Adrenal gland (tissue), 12 donors: ENCODE data around the gene MAD1L1. TPM values are rescaled to one million over a fixed set of nuclear protein-coding genes. Genes with fewer than 3 reads are reported as not detected.
"Not testable (repeated sequence)": the region's sequence is repeated elsewhere in the genome, so short reads cannot be mapped to it uniquely, and the experiment has no call there.

ENCODE experiments used
- DNase-seq, 7 donors: peaks; one replicate each; pipeline ENCODE4 v3.0.0-alpha.2; 2019 to 2020
- H3K27ac ChIP-seq, 5 donors: fragments of 200-600 bp; sonication (generic) in 4 of 5; 1 replicate in 3 of 5; 2 replicates in 2 of 5; pipeline versions ENCODE4 v1.5.1 to v1.8.0; 2016 to 2020; ENCODE audit warnings: mild to moderate bottlenecking in 1 of 5
- H3K27me3 ChIP-seq: fragments of 200-600 bp; 2 replicates; pipeline ENCODE4 v1.8.0; 2021
- H3K36me3 ChIP-seq, 2 donors: fragments of 200-600 bp; replicated peaks in 1 of 2; 1 replicate in 1 of 2; 2 replicates in 1 of 2; pipeline versions ENCODE4 v1.5.1 to v1.8.0; 2018 to 2022
- H3K4me1 ChIP-seq, 2 donors: fragments of 200-600 bp; replicated peaks in 1 of 2; 1 replicate in 1 of 2; 2 replicates in 1 of 2; pipeline versions ENCODE4 v1.5.1 to v1.8.0; 2018 to 2021
- H3K4me3 ChIP-seq, 4 donors: fragments of 200-600 bp; sonication (generic) in 3 of 4; one replicate each; pipeline ENCODE4 v1.5.1; 2016 to 2018
- H3K9me3 ChIP-seq, 3 donors: fragments of 200-600 bp; sonication (generic) in 1 of 3; replicated peaks in 1 of 3; 1 replicate in 2 of 3; 2 replicates in 1 of 3; pipeline versions ENCODE4 v1.5.1 to v1.8.0; 2016 to 2021
- POLR2A ChIP-seq, 2 donors: fragments of 450-650 bp; IDR thresholded peaks; one replicate each; pipeline ENCODE4 v1.6.1; 2017; ENCODE audit warnings: antibody characterized with exemption in 2 of 2, mild to moderate bottlenecking in 2 of 2, moderate library complexity in 1 of 2
- whole genome bisulfite sequencing, 4 donors: extraction: QIAGEN DNeasy Blood & Tissue Kit in 2 of 4; methylation state at CpG; one replicate each; pipeline versions ENCODE4 v1.1.5 to v1.1.7; 2013 to 2017; 5-methylcytosine and 5-hydroxymethylcytosine counted together
- intact Hi-C, 2 donors: fragments of 100-400 bp; cut with DNase I; formaldehyde crosslinking; loops; one replicate each; pipeline versions ENCODE4 v1.14.1 to v1.15.0; 2022 to 2023
- polyA plus RNA-seq, 3 donors: library from polyadenylated mRNA; stranded (reverse); fragments of 200-250 nt in 2 of 3; fragments of 350-450 nt in 1 of 3; fragmentation: Illumina TruSeq in 1 of 3; extraction: RNeasy Lipid Tissue Mini Kit (QIAGEN cat#74804) in 1 of 3; gene quantifications; one replicate each; pipeline ENCODE4 v1.2.3, GENCODE V29; 2013 to 2014
- total RNA-seq, 9 donors: library from RNA; depleted of rRNA in 4 of 9; stranded (reverse); fragments of >200 nt in 4 of 9; fragments of 120-200 nt in 1 of 9; fragmentation: NEBNext Ultra II Directional in 1 of 9; extraction: Animal tissue kit (Norgen Biotek cat#: 25700) in 1 of 9; gene quantifications; one replicate each; pipeline versions ENCODE4 v1.1.0 to v1.2.4, GENCODE V29; 2013 to 2023
- TF ChIP-seq, protein P1 (sequence below), 6 experiments: fragments of 450-650 bp in 4 of 6; fragments of 200-600 bp in 2 of 6; sonication (generic) in 1 of 6; IDR thresholded peaks; 1 replicate in 5 of 6; 2 replicates in 1 of 6; pipeline versions ENCODE4 v1.5.1 to v1.8.0; 2016 to 2021; ENCODE audit warnings: antibody characterized with exemption in 6 of 6, mild to moderate bottlenecking in 2 of 6, moderate library complexity in 1 of 6
- donor health status: healthy with polysubstance abuse.
- donor health status: Bipolar disorder and iron deficiency.
- donor health status: DM: yes; HTN: yes; CAD: no.
- donor health status: DM: no; HTN: no; CAD: no.
- donor health status: DM: no; HTN: no; CAD: no.
- donor health status: DM: yes; HTN: yes; CAD: no.

MAD1L1 gene
- total and polyA plus RNA-seq, 12 donors, result 6.7 to 87.7 (median 28.9) TPM

DNA sequence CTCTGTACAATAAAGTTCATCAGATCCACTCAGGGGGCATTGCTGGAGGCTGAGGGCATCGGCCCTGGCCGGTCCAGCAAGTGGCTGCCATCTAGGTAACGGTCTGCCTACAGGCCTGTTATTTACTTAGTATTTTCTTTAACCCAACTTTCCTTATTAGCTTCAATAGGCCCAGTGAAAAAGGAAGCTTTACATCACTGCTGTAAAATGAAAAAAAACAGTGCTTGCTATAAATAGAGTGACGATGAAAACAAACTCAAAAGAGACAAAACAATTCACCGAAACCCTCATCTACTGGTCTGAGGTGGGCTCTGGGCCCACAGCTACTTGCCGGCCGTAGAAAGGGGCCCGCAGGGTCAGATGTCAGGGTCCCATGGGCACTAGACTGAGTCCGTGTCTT, 370.2 kb downstream of the MAD1L1 start:
- H3K9me3 ChIP-seq, result no peaks in the 10 kb centered on the region
- no peaks in the 10 kb centered on the region for H3K4me1 ChIP-seq
- no peaks in the 10 kb centered on the region for H3K36me3 ChIP-seq
- H3K27ac ChIP-seq, result no peak overlapping the region
- H3K27me3 ChIP-seq, result no peaks in the 10 kb centered on the region
- no peak for DNase-seq
- H3K4me3 ChIP-seq, result no peak overlapping the region
- WGBS, 4 donors, result 77 to 86% (median 82%) methylated on average over 9 of the region's 9 CpGs
- intact Hi-C loops, result no loop called here
- TF ChIP-seq, protein P1, sequence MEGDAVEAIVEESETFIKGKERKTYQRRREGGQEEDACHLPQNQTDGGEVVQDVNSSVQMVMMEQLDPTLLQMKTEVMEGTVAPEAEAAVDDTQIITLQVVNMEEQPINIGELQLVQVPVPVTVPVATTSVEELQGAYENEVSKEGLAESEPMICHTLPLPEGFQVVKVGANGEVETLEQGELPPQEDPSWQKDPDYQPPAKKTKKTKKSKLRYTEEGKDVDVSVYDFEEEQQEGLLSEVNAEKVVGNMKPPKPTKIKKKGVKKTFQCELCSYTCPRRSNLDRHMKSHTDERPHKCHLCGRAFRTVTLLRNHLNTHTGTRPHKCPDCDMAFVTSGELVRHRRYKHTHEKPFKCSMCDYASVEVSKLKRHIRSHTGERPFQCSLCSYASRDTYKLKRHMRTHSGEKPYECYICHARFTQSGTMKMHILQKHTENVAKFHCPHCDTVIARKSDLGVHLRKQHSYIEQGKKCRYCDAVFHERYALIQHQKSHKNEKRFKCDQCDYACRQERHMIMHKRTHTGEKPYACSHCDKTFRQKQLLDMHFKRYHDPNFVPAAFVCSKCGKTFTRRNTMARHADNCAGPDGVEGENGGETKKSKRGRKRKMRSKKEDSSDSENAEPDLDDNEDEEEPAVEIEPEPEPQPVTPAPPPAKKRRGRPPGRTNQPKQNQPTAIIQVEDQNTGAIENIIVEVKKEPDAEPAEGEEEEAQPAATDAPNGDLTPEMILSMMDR (IDR thresholded peaks at IDR 0.05), result no peak
- TF ChIP-seq POLR2A (IDR thresholded peaks at IDR 0.05), result no peak

- intact Hi-C loops, result no loop called here
- no peaks in the 10 kb centered on the region for H3K27me3 ChIP-seq
- H3K9me3 ChIP-seq, result no peaks in the 10 kb centered on the region
- no peaks in the 10 kb centered on the region for H3K4me1 ChIP-seq
- TF ChIP-seq, protein P1 (IDR thresholded peaks at IDR 0.05), result no peak
- TF ChIP-seq POLR2A (IDR thresholded peaks at IDR 0.05), result no peak
- WGBS, 4 donors, result 70 to 91% (median 86%) methylated on average over 3 to 17 of the region's 19 CpGs
- no peak overlapping the region for H3K4me3 ChIP-seq
- no peaks in the 10 kb centered on the region for H3K36me3 ChIP-seq
- DNase-seq, result no peak
- H3K27ac ChIP-seq, result no peak overlapping the region
Observed at GRCh38 chr7:1861799-1862458, 370.8 kb downstream of the MAD1L1 start.

DNA sequence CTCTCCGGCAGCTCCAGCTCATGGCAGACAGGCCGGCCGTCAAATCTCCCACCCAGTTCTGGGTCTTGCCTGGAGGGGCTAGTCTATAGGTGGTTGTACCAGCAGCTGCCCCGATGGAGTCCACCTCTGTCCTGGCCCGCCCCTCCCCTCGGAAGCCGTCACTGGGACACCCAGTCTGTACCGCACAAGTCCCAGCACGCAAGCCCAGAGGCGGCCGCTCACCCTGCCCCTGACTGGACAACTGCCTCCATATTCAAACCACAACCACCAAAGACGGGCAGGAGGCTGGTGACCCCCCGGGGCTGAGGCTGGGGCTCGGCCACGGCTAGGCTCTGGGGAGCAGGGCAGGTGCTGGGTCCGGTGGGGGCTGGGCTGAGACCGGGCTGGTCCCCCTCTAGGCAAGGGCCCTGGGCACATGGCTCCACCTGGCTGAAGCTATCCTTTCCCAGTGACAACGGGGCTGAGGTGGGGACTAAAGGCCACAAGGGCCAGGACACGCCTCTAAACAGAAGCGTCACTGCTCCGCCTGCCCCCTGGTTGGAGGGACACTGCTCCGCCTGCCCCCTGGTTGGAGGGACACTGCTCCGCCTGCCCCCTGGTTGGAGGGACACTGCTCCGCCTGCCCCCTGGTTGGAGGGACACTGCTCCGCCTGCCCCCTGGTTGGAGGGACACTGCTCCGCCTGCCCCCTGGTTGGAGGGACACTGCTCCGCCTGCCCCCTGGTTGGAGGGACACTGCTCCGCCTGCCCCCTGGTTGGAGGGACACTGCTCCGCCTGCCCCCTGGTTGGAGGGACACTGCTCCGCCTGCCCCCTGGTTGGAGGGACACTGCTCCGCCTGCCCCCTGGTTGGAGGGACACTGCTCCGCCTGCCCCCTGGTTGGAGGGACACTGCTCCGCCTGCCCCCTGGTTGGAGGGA, 371.6 kb downstream of the MAD1L1 start:
- H3K4me1 ChIP-seq, H3K9me3 ChIP-seq, intact Hi-C loops, H3K27ac ChIP-seq, H3K4me3 ChIP-seq, H3K36me3 ChIP-seq, DNase-seq, H3K27me3 ChIP-seq: not testable (repeated sequence)
- WGBS, 4 donors, result 91 to 95% (median 94%) methylated on average over 6 to 23 of the region's 33 CpGs; no CpG with 5 or more reads in 1 of the 4 donors

DNA sequence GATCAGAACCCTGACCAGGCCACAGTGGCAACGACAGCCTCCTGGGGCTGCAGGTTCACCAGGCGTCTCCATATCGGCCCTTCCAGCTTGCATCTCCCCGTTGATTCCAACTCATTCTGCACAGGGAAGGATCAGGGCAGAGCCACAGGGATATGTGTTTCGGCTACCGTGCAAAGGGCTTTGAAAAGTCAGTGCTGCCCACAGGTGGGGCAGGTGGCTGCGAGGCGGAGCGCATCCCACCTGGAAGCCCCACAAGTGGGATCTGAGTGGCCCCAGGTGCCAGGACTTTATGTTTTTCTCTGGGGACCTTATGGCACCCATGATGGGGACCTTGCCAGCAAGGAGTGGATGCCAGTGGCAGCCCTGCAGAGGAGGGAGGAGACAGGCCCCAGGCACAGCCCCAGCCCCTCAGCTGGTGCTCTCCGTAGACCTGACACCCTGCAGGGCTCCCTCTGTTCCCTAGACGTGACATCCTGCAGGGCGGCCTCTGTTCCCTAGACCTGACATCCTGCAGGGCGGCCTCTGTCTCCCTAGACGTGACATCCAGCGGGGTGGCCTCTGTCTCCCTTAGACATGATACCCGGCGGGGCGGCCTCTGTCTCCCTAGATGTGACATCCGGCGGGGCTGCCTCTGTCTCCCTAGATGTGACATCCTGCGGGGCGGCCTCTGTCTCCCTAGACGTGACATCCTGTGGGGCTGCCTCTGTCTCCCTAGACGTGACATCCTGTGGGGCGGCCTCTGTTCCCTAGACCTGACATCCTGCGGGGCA, 373.3 kb downstream of the MAD1L1 start:
- Histone ChIP-seq H3K4me1 (no peaks in the 10 kb centered on the region), H3K27ac (no peak overlapping the region), H3K36me3 (no peaks in the 10 kb centered on the region), H3K4me3 (no peak overlapping the region), H3K9me3 (no peaks in the 10 kb centered on the region), H3K27me3 (no peaks in the 10 kb centered on the region)
- 89 to 93% (median 89%) methylated on average over 11 to 26 of the region's 26 CpGs for WGBS, 4 donors
- no peak for DNase-seq
- intact Hi-C loops, result no loop called here
- TF ChIP-seq, protein P1 (IDR thresholded peaks at IDR 0.05), result no peak
